ENCODE measurements around the gene NFKB2.

DNA sequence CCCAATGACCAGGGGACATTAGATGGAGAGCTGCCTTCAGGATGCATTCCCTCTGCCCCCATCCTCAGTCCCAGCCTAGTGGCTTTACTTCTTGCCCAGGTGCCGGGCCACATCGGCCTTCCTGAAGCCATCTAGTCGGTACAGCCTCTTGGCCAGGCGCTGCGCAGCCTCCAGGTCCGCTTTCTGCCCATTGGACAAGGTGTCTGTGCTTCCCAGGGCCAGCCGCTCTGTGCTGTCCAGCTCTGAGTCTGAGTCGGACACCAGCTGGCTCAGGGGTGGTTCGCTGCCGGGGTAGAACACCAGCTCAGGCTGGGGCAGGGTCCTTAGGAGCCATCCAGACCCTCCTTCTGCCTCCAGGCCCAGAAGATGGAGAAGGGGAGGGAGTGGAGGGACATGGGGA lies 16.8 kb downstream of the NFKB2 start:
- TF ChIP-seq, protein P1, sequence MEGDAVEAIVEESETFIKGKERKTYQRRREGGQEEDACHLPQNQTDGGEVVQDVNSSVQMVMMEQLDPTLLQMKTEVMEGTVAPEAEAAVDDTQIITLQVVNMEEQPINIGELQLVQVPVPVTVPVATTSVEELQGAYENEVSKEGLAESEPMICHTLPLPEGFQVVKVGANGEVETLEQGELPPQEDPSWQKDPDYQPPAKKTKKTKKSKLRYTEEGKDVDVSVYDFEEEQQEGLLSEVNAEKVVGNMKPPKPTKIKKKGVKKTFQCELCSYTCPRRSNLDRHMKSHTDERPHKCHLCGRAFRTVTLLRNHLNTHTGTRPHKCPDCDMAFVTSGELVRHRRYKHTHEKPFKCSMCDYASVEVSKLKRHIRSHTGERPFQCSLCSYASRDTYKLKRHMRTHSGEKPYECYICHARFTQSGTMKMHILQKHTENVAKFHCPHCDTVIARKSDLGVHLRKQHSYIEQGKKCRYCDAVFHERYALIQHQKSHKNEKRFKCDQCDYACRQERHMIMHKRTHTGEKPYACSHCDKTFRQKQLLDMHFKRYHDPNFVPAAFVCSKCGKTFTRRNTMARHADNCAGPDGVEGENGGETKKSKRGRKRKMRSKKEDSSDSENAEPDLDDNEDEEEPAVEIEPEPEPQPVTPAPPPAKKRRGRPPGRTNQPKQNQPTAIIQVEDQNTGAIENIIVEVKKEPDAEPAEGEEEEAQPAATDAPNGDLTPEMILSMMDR (IDR thresholded peaks at IDR 0.05; ENCODE audit: control extremely low read depth in 1 of 3, insufficient read depth in 1 of 3, low read depth in 1 of 3, low read length in 3 of 3) = no peak
- no peak for TF ChIP-seq POLR2A (IDR thresholded peaks at IDR 0.05; ENCODE audit: control extremely low read depth in 1 of 2, low read depth in 2 of 2, low read length in 2 of 2)
- TF ChIP-seq CREB1 (IDR thresholded peaks at IDR 0.05) = no peak
